ENCODE results near the gene EIF4E1B.

EIF4E1B gene

GRCh38 chr5:176628406-176629228 is 1.9 kb upstream of the EIF4E1B start:
- DNase-seq: no peak

- DNase-seq: no peak
Observed at GRCh38 chr5:176629317-176629852, 1.1 kb upstream of the EIF4E1B start.

GRCh38 chr5:176630681-176631222 is 277 bp downstream of the EIF4E1B start:
- no peak for DNase-seq

GRCh38 chr5:176631383-176632200 is 1.1 kb downstream of the EIF4E1B start:
- DNase-seq: no peak

GRCh38 chr5:176632745-176633144 is 2.3 kb downstream of the EIF4E1B start:
- no peak for DNase-seq

- no peak for DNase-seq
Observed at GRCh38 chr5:176633598-176633997, 3.1 kb downstream of the EIF4E1B start.

GRCh38 chr5:176636426-176636825 is 6.0 kb downstream of the EIF4E1B start:
- DNase-seq: no peak

GRCh38 chr5:176637556-176637955 is 7.1 kb downstream of the EIF4E1B start:
- no peak for DNase-seq

GRCh38 chr5:176638437-176638836 is 8.0 kb downstream of the EIF4E1B start:
- DNase-seq: no peak

GRCh38 chr5:176639208-176639607 is 8.7 kb downstream of the EIF4E1B start:
- DNase-seq: no peak

GRCh38 chr5:176639981-176640380 is 9.5 kb downstream of the EIF4E1B start:
- DNase-seq: no peak

- DNase-seq: no peak
Observed at GRCh38 chr5:176640616-176641015, 10.1 kb downstream of the EIF4E1B start.

- no peak for DNase-seq
Observed at GRCh38 chr5:176642675-176643490, 12.4 kb downstream of the EIF4E1B start.

GRCh38 chr5:176643491-176644219 is 13.2 kb downstream of the EIF4E1B start:
- no peak for DNase-seq

GRCh38 chr5:176644294-176644693 is 13.8 kb downstream of the EIF4E1B start:
- DNase-seq: no peak

GRCh38 chr5:176644878-176645670 is 14.6 kb downstream of the EIF4E1B start:
- no peak for DNase-seq

- no peak for DNase-seq
Observed at GRCh38 chr5:176646049-176646706, 15.7 kb downstream of the EIF4E1B start.

- DNase-seq: no peak
Observed at GRCh38 chr5:176646707-176647029, 16.2 kb downstream of the EIF4E1B start.

- DNase-seq: peak; percentile 97
Observed at GRCh38 chr5:176647030-176647842, 16.8 kb downstream of the EIF4E1B start, which contains the start of gene TSPAN17. Gene TSPAN17 (plus strand): TSS chr5:176647484. CDS start chr5:176647616, 132 bp downstream.

Measured in NCI-H748 treated with DMSO at 0.1 percent for 48 hours (cell line).